ENCODE data around the gene COL18A1.
A peak's percentile ranks its signal among the peaks of the same experiment; 100 is the strongest.

COL18A1 gene

DNA sequence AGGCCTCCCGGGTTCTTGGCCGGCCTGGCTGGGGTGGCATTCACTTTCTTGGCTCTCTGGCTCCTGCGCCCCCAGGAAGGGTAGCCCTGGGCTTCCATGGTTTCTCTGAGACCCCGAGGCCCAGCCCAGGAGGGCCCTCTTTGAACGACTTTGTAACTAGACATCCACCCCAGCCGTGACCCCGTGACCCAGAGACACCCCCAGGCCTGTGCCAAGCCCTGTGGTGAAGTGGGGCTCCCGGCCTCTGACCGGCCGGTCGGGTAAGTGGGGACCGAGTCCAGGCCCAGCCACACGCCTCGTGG, 64.0 kb downstream of the COL18A1 start:
- no peak for DNase-seq (ENCODE audit: low read depth)

DNA sequence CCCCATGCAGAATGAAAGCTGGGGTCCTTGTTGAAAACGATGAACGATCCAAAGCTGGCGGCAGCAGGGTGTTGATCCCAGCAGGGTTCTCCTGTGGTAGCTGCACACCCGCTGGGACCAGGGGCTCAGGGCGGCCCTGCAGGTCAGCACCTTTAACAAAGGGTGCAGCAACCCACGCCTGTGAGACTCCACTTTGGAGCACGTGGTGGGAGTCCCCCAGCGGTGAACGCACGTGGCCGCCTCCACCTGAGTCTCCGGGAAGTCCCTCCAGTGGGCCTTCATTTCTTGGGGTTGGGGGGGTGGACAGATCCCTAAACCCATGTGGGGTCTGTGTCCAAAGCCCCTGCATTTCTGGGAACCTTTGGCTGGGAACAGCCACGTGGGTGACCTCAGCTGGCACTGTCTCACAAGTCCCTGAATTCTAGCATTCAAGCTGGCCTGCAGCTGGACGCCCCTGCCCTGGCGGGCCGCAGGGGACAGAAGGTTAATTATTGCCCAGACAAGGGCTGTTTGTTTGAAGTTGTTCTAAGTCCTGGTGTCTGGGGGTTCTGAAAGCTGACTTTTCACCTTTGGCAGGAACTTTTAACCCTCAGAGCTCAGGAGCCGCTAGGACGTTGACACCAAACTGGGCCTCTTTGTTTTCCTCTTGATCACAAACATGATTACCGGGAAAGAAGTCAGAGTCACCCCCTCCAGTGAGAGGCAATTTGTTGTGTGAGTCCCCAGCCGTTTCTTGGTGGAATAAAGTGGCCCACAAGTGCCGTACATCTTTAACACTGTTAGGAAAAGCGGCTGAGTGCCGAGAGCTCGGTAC, 64.5 kb downstream of the COL18A1 start:
- no peak for DNase-seq (ENCODE audit: low read depth)

DNA sequence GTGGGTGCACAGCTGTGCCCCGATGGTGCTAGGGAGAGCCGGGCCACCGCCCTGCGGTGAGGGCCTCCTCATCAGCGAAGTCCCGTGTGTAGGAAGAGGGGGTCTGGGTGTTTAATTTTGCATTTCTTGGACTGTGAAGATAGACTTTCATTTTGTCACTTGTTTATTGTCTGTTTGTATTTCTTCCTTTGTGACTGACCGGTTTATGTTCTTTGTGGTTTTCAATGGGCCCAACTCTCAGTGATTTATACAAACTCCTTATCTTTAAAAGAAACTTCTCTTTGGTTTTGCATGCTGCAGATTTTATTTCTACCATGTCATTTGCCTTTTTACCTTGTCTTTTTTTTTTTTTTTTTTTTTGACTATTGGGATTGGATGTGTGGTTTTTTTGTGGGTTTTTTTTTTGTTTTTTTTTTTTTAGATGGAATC, 65.1 kb downstream of the COL18A1 start:
- no peak for DNase-seq (ENCODE audit: low read depth)

DNA sequence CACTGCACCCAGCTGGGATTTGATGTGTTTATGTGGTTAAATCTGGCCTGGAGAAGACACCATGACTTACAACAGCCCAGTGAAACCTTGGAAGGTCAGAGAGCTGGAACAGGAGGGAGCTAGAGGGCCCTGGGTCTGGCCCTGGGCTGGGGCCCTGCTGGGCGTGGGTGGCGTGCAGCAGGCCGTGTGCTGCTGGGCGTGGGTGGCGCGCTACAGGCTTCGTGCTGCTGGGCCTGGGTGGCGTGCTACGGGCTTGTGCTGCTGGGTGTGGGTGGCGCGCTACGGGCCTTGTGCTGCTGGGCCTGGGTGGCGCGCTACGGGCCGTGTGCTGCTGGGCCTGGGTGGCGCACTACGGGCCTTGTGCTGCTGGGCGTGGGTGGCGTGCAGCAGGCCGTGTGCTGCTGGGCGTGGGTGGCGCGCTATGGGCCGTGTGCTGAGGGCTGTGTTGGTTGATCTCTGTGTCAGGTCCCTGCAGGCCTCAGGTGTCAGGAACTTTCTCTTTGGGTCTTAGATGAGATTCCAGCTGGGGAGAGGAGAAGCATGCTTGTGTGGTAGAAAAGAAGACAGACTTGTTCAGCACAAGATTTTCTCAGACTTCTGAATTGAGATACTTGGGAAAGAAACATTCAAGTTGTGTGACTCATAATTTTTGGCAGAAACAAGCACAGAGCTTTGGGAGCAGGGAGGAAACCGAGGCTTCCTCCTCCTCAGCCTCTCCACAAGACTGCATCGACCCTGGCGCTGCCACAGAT, 66.0 kb downstream of the COL18A1 start:
- DNase-seq (ENCODE audit: low read depth), result peak; percentile 18

DNA sequence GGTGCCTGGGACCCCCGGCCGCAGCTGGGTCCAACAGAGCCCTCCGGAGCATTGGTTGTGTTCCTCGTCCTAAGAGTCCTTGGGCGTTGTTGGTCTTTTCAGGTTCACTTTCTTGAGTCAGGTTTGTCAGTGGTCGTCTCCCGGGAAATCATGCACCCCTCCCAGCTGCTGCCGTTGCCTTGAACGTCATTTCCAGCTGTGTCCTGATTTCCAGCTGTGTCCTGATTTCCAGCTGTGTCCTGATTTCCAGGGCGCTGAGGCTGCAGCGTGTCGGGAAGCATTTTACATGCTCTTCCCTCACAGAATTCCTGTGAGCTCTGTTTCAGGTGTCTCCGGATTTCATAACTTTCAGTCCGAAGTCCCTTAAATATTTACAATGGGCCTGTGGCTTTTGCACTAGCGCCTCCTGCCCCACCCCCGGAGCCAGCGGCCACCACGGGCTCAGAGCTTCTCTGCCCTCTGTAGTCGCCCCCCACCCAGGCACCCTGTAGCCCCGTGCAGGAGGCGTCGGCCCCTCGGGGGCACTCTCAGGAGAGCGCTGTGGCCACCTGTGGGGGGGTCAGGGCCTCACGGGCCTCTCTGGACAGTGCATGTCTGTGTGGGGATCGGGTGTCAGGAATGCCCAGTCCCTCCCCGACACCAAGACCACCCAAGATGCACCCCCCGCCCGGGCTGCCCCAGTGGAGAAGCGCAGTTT, 66.7 kb downstream of the COL18A1 start:
- DNase-seq (ENCODE audit: low read depth), result no peak

DNA sequence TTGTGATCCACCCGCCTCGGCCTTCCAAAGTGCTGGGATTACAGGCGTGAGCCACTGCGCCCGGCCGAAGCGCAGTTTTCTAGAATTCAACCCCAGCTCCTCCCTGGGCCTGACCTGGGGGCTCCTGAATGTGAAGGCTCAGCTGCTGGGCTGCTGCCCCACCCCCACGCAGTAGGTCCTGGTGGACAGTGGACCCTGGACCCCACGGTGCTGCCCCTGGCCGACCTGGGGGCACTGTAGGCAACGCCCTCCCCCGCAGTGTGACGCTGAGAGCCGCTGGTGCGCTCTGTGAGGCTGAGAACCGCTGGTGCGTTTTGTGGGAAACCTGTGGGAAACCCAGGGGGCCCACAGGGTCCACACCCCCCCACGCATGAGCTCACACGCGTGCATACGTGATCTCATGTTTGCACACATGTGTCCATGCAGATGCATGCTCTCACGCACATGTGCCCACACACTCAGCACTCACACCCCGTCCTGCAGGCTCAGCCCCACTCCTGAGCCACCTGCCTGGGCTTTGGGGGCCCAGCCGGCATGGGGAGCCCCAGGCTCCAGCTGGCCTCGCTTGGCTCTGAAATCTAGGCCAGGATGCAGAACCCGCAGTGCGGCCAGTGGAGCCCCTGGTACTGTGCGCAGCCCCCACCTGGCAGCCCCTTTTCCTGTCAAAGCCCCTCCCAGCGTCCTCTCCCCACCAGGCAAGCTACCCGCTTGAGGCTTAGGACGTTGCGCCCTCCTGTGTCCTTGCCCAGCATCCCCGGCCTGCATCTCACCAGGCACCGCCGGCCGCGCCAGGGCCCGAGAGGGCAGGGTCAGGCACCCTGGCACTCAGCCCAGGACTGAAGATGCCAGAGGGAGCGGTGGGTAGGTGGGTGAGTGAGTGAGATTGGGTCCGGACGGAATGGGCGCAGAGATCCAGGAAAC, 67.7 kb downstream of the COL18A1 start:
- no peak for DNase-seq (ENCODE audit: low read depth)

DNA sequence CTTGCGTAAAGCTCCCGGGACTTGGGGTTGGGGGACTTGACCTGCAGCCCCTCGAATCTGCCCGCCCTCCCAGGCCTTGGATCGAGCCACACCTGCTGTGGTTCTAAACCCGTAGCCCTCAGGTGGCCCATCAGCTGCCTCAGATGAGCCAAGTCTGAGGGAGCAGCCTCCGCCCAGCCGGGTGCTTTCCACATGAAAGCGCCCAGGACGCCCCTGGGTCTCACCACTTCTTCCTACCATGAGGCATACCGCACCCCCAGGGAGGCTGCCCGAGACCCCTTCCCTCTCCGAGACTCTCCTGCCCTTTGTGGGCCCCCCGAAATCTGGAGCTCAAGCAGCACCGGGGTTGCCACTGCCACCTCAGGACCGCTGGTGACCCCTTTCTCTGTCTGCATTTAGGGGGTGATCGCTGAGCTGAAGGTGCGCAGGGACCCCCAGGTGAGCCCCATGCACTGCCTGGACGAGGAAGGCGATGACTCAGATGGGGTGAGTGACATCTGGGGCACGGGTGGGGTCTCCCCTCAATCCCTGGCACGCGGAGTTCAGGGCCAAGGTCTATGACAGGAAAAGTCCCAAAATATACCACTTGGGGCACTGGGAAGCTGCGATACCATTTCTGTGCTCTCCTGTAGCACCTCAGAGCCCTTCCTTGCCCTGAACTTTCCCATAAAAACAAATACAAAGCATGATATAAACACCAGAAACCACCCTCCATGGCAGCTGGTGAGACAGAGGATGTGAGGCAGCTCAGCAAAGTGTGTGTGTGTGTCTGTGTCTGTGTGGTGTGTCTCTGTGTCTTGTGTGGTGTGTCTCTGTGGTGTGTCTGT, 68.7 kb downstream of the COL18A1 start:
- no peak for DNase-seq (ENCODE audit: low read depth)

DNA sequence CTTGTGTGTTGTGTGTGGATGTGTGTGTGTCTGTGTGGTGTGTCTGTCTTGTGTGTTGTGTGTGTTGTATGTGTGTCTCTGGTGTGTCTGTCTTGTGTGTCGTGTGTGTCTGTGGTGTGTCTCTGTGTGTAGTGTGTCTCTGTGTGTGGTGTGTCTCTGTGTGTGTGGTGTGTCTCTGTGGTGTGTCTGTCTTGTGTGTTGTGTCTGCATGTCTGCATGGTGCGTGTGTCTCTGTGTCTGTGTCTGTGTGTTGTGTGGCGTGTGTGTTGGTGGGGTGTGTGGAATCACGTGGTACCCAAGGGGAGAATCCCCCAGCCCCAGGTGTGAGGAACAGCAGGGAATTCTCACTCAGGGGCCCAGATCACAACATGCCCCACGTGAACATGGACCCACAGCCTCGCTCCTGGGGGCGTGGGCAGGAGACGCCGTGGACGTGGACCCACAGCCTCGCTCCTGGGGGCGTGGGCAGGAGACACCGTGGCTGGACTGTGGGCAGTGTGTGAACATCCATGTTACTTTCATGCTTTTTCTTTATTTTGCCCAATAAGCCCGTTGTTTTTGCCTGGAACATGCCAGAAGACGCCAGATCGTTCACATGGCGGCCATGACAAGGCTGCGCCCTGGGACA, 69.5 kb downstream of the COL18A1 start:
- no peak for DNase-seq (ENCODE audit: low read depth)

DNA sequence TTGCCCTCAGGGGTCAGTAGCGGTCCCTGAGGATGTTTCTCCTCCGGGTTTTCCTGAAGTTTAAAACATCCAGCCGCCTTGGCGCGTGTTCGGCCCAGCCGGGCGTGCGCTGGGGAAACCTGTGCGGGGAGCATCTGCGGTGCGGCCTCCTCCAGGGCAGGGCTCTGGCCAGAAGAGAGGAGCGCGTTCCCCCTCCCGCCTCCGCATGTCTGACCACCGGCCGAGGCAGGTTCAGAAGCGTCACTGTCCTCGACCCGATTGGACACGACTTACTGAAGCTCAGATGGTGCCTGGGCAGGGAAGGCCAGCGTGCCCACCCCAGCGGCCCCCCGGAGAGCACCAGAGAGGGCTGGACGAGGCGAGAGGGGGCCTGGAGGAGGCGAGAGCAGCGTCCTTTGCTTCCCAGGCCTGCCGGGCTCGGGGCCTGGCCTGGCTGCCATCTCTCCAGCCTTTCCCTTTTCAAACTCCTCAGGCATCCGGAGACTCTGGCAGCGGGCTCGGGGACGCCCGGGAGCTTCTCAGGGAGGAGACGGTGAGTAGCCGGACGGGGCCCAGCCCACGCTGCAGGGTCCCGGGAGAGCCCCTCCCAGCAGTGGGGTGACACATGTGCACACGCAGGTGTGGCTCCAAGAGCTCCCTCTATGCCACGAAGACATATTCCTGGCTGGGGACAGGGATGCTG, 70.2 kb downstream of the COL18A1 start:
- DNase-seq (ENCODE audit: low read depth), result no peak

DNA sequence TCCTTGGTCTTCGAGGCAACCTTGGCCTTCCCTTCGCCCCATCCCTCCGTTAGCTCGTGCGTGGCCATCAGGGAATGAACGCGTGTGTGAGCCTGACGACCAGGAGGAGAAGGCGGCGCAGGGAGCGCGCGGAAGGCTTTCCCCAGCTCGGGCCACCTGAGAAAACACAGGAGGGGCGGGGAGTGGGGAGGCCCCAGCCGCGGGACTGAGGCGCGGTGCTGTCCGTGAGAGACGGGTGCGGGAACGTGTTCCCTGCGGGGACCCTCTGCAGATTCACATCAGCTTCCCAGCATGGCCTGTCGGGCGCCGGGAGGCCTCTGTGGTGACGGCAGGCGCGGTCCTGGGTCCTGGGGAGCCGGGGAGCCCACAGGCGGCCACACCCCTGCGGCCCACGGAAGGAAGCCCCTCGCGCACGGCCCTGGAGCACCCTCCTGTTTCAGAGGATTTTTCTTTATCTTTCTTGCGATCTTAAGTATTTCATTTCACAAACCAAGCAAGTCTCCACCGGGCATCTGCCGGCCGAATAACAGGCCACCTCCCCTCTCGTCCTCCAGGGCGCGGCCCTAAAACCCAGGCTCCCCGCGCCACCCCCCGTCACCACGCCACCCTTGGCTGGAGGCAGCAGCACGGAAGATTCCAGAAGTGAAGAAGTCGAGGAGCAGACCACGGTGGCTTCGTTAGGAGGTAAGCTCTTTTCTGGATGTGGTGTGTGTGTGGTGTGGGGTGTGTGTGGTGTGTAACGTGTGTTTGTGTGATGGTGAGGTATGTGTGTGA, 71.0 kb downstream of the COL18A1 start:
- DNase-seq (ENCODE audit: low read depth), result no peak

DNA sequence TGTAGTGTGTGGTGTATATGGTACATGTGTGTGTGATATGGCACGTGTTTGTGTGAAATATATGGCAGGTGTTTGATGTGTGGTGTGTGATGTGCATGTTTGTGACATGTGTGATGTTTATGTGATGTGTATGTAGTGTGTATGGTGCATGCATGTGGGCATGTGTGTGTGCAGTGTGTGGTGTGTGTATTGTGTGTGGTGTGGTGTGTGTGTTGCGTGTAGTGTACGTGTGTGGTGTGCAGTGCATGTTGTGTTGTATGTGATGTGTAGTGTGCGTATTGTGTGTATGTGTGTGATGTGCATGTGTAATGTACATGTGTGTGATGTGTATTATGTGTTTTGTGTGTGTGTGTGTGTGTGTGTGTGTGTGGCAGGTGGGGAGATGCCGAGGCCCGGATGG, 71.6 kb downstream of the COL18A1 start:
- no peak for DNase-seq (ENCODE audit: low read depth)

DNA sequence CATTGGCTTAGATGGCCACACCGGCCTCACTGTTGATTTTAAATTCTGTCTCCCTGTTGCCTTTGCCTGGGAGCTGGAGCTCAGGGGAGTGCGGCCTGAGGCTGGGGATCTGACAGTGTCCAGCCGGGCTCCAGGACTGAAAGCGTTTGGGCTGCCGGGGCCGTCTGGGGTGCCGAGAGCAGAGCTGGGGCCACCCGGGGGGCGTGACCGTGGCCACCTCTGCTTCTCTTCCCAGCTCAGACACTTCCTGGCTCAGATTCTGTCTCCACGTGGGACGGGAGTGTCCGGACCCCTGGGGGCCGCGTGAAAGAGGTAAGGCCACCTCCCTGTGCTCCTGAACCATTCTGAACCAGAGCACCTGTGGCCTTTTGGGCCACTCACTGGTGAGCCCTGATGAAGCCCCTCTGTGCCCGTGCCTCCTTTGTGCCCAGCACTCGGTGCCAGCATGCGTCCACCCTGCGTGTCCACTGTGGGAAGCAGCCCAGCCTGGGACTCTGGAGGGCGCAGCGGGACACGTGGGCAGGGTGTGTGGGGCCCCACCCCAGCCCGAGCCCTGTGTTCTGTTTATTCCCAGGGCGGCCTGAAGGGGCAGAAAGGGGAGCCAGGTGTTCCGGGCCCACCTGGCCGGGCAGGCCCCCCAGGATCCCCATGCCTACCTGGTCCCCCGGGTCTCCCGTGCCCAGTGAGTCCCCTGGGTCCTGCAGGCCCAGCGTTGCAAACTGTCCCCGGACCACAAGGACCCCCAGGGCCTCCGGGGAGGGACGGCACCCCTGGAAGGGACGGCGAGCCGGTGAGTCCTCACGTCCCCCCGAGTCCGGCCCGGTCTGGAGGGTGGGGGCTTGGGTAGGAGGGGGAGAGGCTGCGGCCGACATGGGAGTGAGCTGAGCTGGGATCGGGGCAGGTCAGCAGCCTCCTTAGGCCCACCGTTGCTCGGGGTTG, 72.5 kb downstream of the COL18A1 start:
- DNase-seq (ENCODE audit: low read depth), result no peak

DNA sequence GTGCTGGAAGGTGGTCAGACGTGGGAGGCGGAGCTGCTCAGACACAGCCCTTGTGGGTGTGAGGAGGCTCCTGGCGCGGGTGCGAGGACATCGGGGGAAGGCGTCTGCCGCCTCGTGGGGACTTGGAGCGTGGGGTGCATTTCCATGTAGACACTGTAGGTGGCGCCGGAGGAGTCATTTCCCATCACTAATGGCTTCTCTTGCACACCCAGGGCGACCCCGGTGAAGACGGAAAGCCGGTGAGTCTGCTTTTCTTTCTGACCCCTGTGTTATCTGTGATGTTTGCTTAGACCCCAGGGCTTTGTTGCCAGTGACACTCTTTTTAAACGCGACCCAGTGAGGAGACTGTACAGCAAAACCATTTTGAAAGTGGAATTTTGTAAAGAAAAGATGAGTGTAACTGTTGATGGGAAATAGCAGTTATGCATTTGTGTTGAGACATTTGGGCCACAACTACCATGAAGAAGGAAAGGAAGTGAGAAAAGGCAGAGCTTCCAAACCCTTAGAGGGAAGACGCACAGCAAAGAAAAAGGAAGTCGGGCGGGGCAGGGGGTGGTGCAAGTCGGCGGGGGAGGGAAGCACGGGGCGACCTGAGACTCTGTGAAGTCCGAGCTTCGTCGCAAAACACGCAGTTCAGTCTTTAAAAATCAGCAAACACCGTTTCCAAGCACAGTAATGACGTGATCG, 73.3 kb downstream of the COL18A1 start:
- peak; percentile 73 for DNase-seq (ENCODE audit: low read depth)

DNA sequence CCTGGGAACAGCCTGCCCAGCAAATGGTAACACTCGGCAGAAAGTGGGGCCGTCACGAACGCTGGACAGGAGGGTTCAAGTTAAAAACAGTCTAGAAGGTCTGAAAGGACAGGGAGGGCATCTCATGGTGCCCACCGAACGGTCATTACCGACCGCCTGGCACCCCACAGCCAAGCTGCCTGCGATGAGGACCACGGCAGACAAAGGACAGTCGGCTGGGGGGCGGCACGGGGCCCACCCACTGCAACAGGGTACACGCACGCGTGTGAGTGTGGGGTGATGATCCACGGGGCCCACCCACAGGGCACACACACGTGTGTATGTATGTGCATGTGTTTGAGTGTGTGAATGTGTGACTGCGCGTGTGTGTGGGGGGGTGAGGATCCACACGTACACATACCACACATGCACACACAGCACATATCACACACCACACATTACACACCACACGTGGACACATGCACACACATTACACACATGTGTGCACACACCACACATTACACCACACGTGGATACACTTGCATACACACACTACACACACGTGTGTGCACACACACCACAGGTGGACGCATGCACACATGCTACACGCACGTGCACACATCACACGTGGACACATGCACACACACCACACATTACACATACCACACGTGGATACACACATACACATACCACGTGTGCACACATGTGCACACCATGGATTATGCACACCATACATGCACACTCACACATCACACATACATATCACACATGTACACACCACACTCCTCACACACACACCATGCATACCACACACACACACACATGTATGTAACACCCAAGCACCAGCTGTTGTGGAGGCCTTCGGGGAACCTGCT, 74.1 kb downstream of the COL18A1 start:
- DNase-seq (ENCODE audit: low read depth), result no peak

DNA sequence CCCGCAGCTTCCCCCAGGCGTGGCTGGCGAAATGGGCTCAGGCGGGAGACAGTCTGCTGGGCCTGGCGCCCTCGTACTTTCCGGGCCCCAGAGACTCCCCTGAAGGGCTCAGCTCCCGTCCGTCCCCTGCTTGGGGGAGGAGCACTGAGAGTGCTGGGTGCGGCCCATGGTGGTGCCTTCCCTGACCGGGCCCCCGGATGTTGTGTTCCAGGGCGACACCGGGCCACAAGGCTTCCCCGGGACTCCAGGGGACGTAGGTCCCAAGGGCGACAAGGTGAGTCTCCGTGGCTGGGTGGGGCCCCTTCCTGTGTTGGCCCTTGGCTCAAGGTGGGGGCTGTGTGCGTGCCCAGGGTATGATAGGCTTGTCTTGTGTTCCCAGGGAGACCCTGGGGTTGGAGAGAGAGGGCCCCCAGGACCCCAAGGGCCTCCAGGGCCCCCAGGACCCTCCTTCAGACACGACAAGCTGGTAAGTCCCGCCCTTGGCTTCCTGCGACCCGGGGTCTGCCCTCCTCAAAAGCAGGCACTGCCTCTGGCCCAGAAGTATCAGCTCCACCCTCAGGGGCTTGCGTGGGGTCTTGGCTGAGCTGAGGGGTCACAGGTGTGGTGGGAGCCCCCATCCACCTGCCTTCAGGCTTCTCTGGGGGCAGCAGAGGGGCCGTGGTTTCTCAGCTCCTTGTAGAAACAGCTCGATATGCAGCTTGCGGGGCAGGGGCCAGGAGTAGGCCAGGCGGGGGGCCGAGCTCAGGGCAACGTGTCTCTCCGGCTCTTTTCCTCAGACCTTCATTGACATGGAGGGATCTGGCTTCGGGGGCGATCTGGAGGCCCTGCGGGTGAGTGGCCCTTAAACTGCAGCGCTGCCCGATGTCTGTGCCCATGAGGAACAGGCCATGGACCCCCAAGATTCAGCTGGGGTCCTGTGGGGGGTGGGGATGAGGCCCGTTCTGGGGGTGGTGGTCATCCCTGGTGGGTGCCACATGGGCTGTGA, 75.0 kb downstream of the COL18A1 start:
- no peak for DNase-seq (ENCODE audit: low read depth)
